A549 treated with Hydrocortisone at 1 μM for 4 hours (cell line): ENCODE results near the gene SYCP2. TPM values are rescaled to one million over a fixed set of nuclear protein-coding genes. Genes with fewer than 3 reads are reported as not detected.

Experiments
- total RNA-seq: library from RNA; stranded (reverse); fragments of 200-300 nt; extraction: Qiagen RNA extraction; gene quantifications from 5 replicates; pipeline ENCODE4 v1.2.3, GENCODE V29; 2022

The SYCP2 gene, protein sequence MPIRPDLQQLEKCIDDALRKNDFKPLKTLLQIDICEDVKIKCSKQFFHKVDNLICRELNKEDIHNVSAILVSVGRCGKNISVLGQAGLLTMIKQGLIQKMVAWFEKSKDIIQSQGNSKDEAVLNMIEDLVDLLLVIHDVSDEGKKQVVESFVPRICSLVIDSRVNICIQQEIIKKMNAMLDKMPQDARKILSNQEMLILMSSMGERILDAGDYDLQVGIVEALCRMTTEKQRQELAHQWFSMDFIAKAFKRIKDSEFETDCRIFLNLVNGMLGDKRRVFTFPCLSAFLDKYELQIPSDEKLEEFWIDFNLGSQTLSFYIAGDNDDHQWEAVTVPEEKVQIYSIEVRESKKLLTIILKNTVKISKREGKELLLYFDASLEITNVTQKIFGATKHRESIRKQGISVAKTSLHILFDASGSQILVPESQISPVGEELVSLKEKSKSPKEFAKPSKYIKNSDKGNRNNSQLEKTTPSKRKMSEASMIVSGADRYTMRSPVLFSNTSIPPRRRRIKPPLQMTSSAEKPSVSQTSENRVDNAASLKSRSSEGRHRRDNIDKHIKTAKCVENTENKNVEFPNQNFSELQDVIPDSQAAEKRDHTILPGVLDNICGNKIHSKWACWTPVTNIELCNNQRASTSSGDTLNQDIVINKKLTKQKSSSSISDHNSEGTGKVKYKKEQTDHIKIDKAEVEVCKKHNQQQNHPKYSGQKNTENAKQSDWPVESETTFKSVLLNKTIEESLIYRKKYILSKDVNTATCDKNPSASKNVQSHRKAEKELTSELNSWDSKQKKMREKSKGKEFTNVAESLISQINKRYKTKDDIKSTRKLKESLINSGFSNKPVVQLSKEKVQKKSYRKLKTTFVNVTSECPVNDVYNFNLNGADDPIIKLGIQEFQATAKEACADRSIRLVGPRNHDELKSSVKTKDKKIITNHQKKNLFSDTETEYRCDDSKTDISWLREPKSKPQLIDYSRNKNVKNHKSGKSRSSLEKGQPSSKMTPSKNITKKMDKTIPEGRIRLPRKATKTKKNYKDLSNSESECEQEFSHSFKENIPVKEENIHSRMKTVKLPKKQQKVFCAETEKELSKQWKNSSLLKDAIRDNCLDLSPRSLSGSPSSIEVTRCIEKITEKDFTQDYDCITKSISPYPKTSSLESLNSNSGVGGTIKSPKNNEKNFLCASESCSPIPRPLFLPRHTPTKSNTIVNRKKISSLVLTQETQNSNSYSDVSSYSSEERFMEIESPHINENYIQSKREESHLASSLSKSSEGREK (N-terminal part only)
- total RNA-seq: 0.15 to 0.91 TPM (median 0.30 TPM) in 5 replicates

DNA sequence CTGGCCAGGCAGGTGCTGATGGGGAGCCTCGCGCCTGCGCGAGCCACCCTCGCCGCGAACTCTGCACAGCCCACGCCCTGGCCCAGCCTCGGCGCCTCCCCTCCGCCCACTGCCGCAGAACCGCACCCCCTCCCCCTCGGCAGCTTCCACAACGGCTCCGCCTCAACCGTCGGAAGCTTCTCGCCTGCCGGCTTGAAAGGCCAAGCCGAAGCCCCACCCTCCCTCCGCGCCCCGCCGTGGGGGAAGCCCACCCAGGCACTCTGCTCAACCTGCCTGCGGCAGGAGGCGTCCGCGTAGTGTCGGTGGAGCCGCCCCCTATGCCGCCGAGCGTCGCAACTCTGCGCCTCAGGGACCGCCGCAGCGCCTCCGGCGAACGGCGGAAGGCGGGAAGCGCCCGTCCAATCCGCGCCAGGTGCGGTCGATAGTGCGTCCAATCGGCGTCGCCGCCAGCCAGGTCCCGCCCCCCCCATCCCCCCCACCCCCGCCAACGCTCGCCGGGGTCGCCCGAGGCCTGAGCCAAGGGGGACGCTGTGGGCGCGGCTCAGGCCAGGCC, at the start of gene SYCP2:
Gene SYCP2 (minus strand): TSS at position 342 of the 553 bp plus-strand sequence. CDS start 11,224 bp downstream, outside the sequence.

DNA sequence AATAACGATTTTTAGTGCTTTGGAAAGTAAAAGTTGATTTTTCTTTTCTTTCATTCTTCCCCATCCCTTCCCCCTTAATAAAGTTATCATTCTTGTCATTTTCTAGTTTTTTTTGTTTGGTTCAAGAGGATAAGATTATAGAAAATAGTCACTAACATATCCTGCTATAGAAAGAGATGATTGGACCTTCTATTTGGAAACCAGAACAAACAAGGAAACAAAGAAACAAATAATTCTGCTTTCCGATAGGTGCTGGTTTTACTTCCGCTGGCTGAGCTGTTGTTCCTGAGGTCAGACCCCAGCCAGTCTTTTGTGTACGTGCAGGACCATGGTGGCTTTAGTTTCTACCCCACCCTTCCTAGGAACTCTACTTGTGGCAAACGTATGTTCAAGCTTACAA, 24.7 kb upstream of the SYCP2 start, which contains the start of gene CDH26:
Gene CDH26 (plus strand): TSS at position 301 of the 400 bp plus-strand sequence. CDS start 304 bp downstream, outside the sequence.

DNA sequence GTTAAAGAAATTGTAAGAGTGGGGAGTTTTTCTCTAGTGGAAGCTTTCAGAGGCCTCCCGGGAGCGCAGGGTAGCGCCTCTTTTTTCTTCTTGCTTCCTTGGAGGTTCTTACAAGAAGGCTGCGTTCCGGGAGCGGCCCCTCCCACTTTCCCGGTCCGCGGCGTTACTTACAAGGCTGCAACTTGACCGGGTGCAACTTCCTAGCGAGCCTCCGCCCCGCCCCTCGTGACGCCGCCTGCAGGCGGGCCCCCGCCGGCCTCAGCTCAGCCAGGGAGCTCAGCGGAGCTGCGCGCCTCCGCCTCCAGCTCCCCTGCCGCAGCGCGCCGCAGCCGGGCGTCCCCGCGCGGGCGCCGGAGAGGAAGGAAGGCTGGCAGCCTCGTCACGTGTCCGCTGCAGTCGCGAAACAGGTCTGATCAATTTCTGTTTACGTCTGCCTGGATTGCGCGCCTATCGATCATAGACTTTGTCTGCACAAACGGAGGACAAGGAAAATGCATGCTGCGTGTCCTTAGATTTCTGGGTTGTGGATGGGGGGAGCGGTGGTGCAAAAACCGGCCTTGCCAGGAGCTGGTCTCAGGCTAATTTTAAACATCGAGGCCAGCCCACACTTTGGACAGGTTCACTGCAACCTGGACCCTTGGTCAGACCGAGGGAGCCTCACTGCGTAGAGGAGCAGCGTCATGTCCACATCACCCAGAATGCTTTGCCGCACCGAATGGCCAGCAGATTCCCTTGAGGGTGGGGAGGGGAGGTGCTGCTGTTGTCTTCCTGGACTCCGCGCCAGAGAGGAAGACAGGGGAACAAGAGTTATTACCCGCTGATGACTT, 6.9 kb upstream of the SYCP2 start, which contains the start of the genes FAM217B and PPP1R3D:
Gene FAM217B (plus strand): TSS at position 261 of the 827 bp plus-strand sequence. CDS start 3,555 bp downstream, outside the sequence.
Gene PPP1R3D (minus strand): TSS at position 177 of the 827 bp plus-strand sequence. CDS start 374 bp downstream, outside the sequence.

Other genes with a start within 250 kb of the SYCP2 start
- gene PPP1R3D, start 6.7 kb upstream of the SYCP2 start, total RNA-seq: 1.9 to 3.0 TPM (median 2.3 TPM) in 5 replicates
- 5.5 to 6.7 TPM (median 6.3 TPM) in 5 replicates for gene FAM217B, start 6.8 kb upstream of the SYCP2 start, total RNA-seq
- gene CDH26, start 24.8 kb upstream of the SYCP2 start, total RNA-seq: 0.06 to 0.30 TPM (median 0.13 TPM) in 5 replicates